Measurements from ENCODE around the gene CDK14.
"Not testable (repeated sequence)": the region's sequence is repeated elsewhere in the genome, so short reads cannot be mapped to it uniquely, and the experiment has no call there.

CDK14 gene

GRCh38 chr7:90749774-90750173 lies 153.7 kb downstream of the CDK14 start:
- no peak for TF ChIP-seq ZNF274 (IDR thresholded peaks at IDR 0.05; ENCODE audit: low read depth, low read length)
- H3K4me3 ChIP-seq (ENCODE audit: low read length): no peak overlapping the region

- no peak overlapping the region for H3K4me3 ChIP-seq (ENCODE audit: low read length)
- no peak for TF ChIP-seq ZNF274 (IDR thresholded peaks at IDR 0.05; ENCODE audit: low read depth, low read length)
Measured at GRCh38 chr7:90751595-90751994, 155.5 kb downstream of the CDK14 start.

GRCh38 chr7:90752051-90752450 lies 155.9 kb downstream of the CDK14 start:
- TF ChIP-seq ZNF274 (IDR thresholded peaks at IDR 0.05; ENCODE audit: low read depth, low read length): no peak
- no peak overlapping the region for H3K4me3 ChIP-seq (ENCODE audit: low read length)

- no peak for TF ChIP-seq ZNF274 (IDR thresholded peaks at IDR 0.05; ENCODE audit: low read depth, low read length)
- H3K4me3 ChIP-seq (ENCODE audit: low read length): no peak overlapping the region
Measured at GRCh38 chr7:90755041-90755440, 158.9 kb downstream of the CDK14 start.

- H3K4me3 ChIP-seq (ENCODE audit: low read length): no peak overlapping the region
- TF ChIP-seq ZNF274 (IDR thresholded peaks at IDR 0.05; ENCODE audit: low read depth, low read length): no peak
Measured at GRCh38 chr7:90756366-90756765, 160.2 kb downstream of the CDK14 start.

- not testable (repeated sequence) for H3K4me3 ChIP-seq (ENCODE audit: low read length)
Measured at GRCh38 chr7:90757565-90757950, 161.4 kb downstream of the CDK14 start.

GRCh38 chr7:90758933-90759562 lies 162.9 kb downstream of the CDK14 start:
- no peak overlapping the region for H3K4me3 ChIP-seq (ENCODE audit: low read length)
- TF ChIP-seq ZNF274 (IDR thresholded peaks at IDR 0.05; ENCODE audit: low read depth, low read length): no peak

GRCh38 chr7:90759710-90760109 lies 163.6 kb downstream of the CDK14 start:
- no peak overlapping the region for H3K4me3 ChIP-seq (ENCODE audit: low read length)
- no peak for TF ChIP-seq ZNF274 (IDR thresholded peaks at IDR 0.05; ENCODE audit: low read depth, low read length)

- H3K4me3 ChIP-seq (ENCODE audit: low read length): no peak overlapping the region
- no peak for TF ChIP-seq ZNF274 (IDR thresholded peaks at IDR 0.05; ENCODE audit: low read depth, low read length)
Measured at GRCh38 chr7:90760892-90761291, 164.8 kb downstream of the CDK14 start.

GRCh38 chr7:90761584-90761983 lies 165.5 kb downstream of the CDK14 start:
- TF ChIP-seq ZNF274 (IDR thresholded peaks at IDR 0.05; ENCODE audit: low read depth, low read length): no peak
- H3K4me3 ChIP-seq (ENCODE audit: low read length): no peak overlapping the region

GRCh38 chr7:90763108-90763507 lies 167.0 kb downstream of the CDK14 start:
- no peak for TF ChIP-seq ZNF274 (IDR thresholded peaks at IDR 0.05; ENCODE audit: low read depth, low read length)

GRCh38 chr7:90764848-90765570 lies 168.9 kb downstream of the CDK14 start:
- H3K4me3 ChIP-seq (ENCODE audit: low read length): no peak overlapping the region
- TF ChIP-seq ZNF274 (IDR thresholded peaks at IDR 0.05; ENCODE audit: low read depth, low read length): no peak

More at GRCh38 chr7:90763108-90763507, 167.0 kb downstream of the CDK14 start:
- no peak overlapping the region for H3K4me3 ChIP-seq (ENCODE audit: low read length)

- no peak overlapping the region for H3K4me3 ChIP-seq (ENCODE audit: low read length)
- no peak for TF ChIP-seq ZNF274 (IDR thresholded peaks at IDR 0.05; ENCODE audit: low read depth, low read length)
Measured at GRCh38 chr7:90766814-90767564, 170.9 kb downstream of the CDK14 start.

GRCh38 chr7:90768301-90768700 lies 172.2 kb downstream of the CDK14 start:
- no peak overlapping the region for H3K4me3 ChIP-seq (ENCODE audit: low read length)
- no peak for TF ChIP-seq ZNF274 (IDR thresholded peaks at IDR 0.05; ENCODE audit: low read depth, low read length)

GRCh38 chr7:90769036-90769435 lies 172.9 kb downstream of the CDK14 start:
- no peak overlapping the region for H3K4me3 ChIP-seq (ENCODE audit: low read length)
- TF ChIP-seq ZNF274 (IDR thresholded peaks at IDR 0.05; ENCODE audit: low read depth, low read length): no peak

GRCh38 chr7:90769566-90769965 lies 173.4 kb downstream of the CDK14 start:
- H3K4me3 ChIP-seq (ENCODE audit: low read length): not testable (repeated sequence)
